ENCODE results near the gene ANKRD55.

ANKRD55 gene

GRCh38 chr5:56066931-56067450 is 166.1 kb downstream of the ANKRD55 start:
- no peaks in the 10 kb centered on the region for H3K4me1 ChIP-seq (ENCODE audit: insufficient read depth, low read length)
- no peak overlapping the region for H3K9ac ChIP-seq (ENCODE audit: low read length)
- H3K36me3 ChIP-seq (ENCODE audit: insufficient read depth, low read length): no peaks in the 10 kb centered on the region
- no peak overlapping the region for H3K27ac ChIP-seq (ENCODE audit: low read depth, low read length)
- no peaks in the 10 kb centered on the region for H3K9me3 ChIP-seq (ENCODE audit: low read length)
- H3K27me3 ChIP-seq (ENCODE audit: control insufficient read depth in 1 of 2, insufficient read depth in 2 of 2, low read length in 2 of 2): no peaks in the 10 kb centered on the region
- no peak overlapping the region for H3K4me3 ChIP-seq (ENCODE audit: low read depth in 1 of 2, low read length in 2 of 2)

- H3K9me3 ChIP-seq (ENCODE audit: low read length): no peaks in the 10 kb centered on the region
- no peaks in the 10 kb centered on the region for H3K27me3 ChIP-seq (ENCODE audit: control insufficient read depth in 1 of 2, insufficient read depth in 2 of 2, low read length in 2 of 2)
Observed at GRCh38 chr5:56064984-56065383, 168.1 kb downstream of the ANKRD55 start.

GRCh38 chr5:56060276-56061110 is 172.6 kb downstream of the ANKRD55 start:
- Histone ChIP-seq H3K9me3 (ENCODE audit: low read length) (no peaks in the 10 kb centered on the region), H3K36me3 (ENCODE audit: insufficient read depth, low read length) (no peaks in the 10 kb centered on the region), H3K4me3 (ENCODE audit: low read depth in 1 of 2, low read length in 2 of 2) (no peak overlapping the region), H3K9ac (ENCODE audit: low read length) (no peak overlapping the region), H3K4me1 (ENCODE audit: insufficient read depth, low read length) (peaks cover 7% of the 10 kb centered on the region), H3K27ac (ENCODE audit: low read depth, low read length) (no peak overlapping the region), H3K27me3 (ENCODE audit: control insufficient read depth in 1 of 2, insufficient read depth in 2 of 2, low read length in 2 of 2) (no peaks in the 10 kb centered on the region)

More at GRCh38 chr5:56064984-56065383, 168.1 kb downstream of the ANKRD55 start:
- Histone ChIP-seq H3K4me3 (ENCODE audit: low read depth in 1 of 2, low read length in 2 of 2) (no peak overlapping the region), H3K36me3 (ENCODE audit: insufficient read depth, low read length) (no peaks in the 10 kb centered on the region), H3K9ac (ENCODE audit: low read length) (no peak overlapping the region), H3K27ac (ENCODE audit: low read depth, low read length) (no peak overlapping the region), H3K4me1 (ENCODE audit: insufficient read depth, low read length) (no peaks in the 10 kb centered on the region)

- H3K4me3 ChIP-seq (ENCODE audit: low read depth in 1 of 2, low read length in 2 of 2): no peak overlapping the region
- H3K27ac ChIP-seq (ENCODE audit: low read depth, low read length): no peak overlapping the region
- H3K4me1 ChIP-seq (ENCODE audit: insufficient read depth, low read length): peaks cover 7% of the 10 kb centered on the region
- no peaks in the 10 kb centered on the region for H3K27me3 ChIP-seq (ENCODE audit: control insufficient read depth in 1 of 2, insufficient read depth in 2 of 2, low read length in 2 of 2)
- no peak overlapping the region for H3K9ac ChIP-seq (ENCODE audit: low read length)
- no peaks in the 10 kb centered on the region for H3K36me3 ChIP-seq (ENCODE audit: insufficient read depth, low read length)
- H3K9me3 ChIP-seq (ENCODE audit: low read length): no peaks in the 10 kb centered on the region
Observed at GRCh38 chr5:56059854-56060253, 173.3 kb downstream of the ANKRD55 start.

GRCh38 chr5:56056875-56057274 is 176.3 kb downstream of the ANKRD55 start:
- Histone ChIP-seq H3K36me3 (ENCODE audit: insufficient read depth, low read length) (no peaks in the 10 kb centered on the region), H3K4me1 (ENCODE audit: insufficient read depth, low read length) (peaks cover 7% of the 10 kb centered on the region), H3K4me3 (ENCODE audit: low read depth in 1 of 2, low read length in 2 of 2) (no peak overlapping the region), H3K27ac (ENCODE audit: low read depth, low read length) (no peak overlapping the region), H3K9ac (ENCODE audit: low read length) (no peak overlapping the region), H3K27me3 (ENCODE audit: control insufficient read depth in 1 of 2, insufficient read depth in 2 of 2, low read length in 2 of 2) (no peaks in the 10 kb centered on the region), H3K9me3 (ENCODE audit: low read length) (peaks cover 5% of the 10 kb centered on the region)

- H3K9me3 ChIP-seq (ENCODE audit: low read length): peaks cover 5% of the 10 kb centered on the region
- H3K36me3 ChIP-seq (ENCODE audit: insufficient read depth, low read length): no peaks in the 10 kb centered on the region
- H3K27ac ChIP-seq (ENCODE audit: low read depth, low read length): no peak overlapping the region
- H3K27me3 ChIP-seq (ENCODE audit: control insufficient read depth in 1 of 2, insufficient read depth in 2 of 2, low read length in 2 of 2): no peaks in the 10 kb centered on the region
- no peak overlapping the region for H3K9ac ChIP-seq (ENCODE audit: low read length)
- no peak overlapping the region for H3K4me3 ChIP-seq (ENCODE audit: low read depth in 1 of 2, low read length in 2 of 2)
- H3K4me1 ChIP-seq (ENCODE audit: insufficient read depth, low read length): peaks cover 7% of the 10 kb centered on the region
Observed at GRCh38 chr5:56055859-56056258, 177.3 kb downstream of the ANKRD55 start.

- Histone ChIP-seq H3K36me3 (ENCODE audit: insufficient read depth, low read length) (no peaks in the 10 kb centered on the region), H3K27ac (ENCODE audit: low read depth, low read length) (no peak overlapping the region), H3K9ac (ENCODE audit: low read length) (no peak overlapping the region), H3K9me3 (ENCODE audit: low read length) (peaks cover 5% of the 10 kb centered on the region), H3K4me1 (ENCODE audit: insufficient read depth, low read length) (peaks cover 10% of the 10 kb centered on the region), H3K4me3 (ENCODE audit: low read depth in 1 of 2, low read length in 2 of 2) (no peak overlapping the region), H3K27me3 (ENCODE audit: control insufficient read depth in 1 of 2, insufficient read depth in 2 of 2, low read length in 2 of 2) (no peaks in the 10 kb centered on the region)
Observed at GRCh38 chr5:56055287-56055686, 177.8 kb downstream of the ANKRD55 start.

GRCh38 chr5:56054666-56055065 is 178.5 kb downstream of the ANKRD55 start:
- H3K36me3 ChIP-seq (ENCODE audit: insufficient read depth, low read length): no peaks in the 10 kb centered on the region
- H3K9me3 ChIP-seq (ENCODE audit: low read length): peaks cover 5% of the 10 kb centered on the region
- peaks cover 13% of the 10 kb centered on the region for H3K4me1 ChIP-seq (ENCODE audit: insufficient read depth, low read length)
- no peak overlapping the region for H3K9ac ChIP-seq (ENCODE audit: low read length)
- no peak overlapping the region for H3K27ac ChIP-seq (ENCODE audit: low read depth, low read length)
- no peak overlapping the region for H3K4me3 ChIP-seq (ENCODE audit: low read depth in 1 of 2, low read length in 2 of 2)
- H3K27me3 ChIP-seq (ENCODE audit: control insufficient read depth in 1 of 2, insufficient read depth in 2 of 2, low read length in 2 of 2): no peaks in the 10 kb centered on the region

GRCh38 chr5:56053363-56053762 is 179.8 kb downstream of the ANKRD55 start:
- H3K9me3 ChIP-seq (ENCODE audit: low read length): peaks cover 5% of the 10 kb centered on the region
- no peaks in the 10 kb centered on the region for H3K36me3 ChIP-seq (ENCODE audit: insufficient read depth, low read length)
- no peak overlapping the region for H3K9ac ChIP-seq (ENCODE audit: low read length)
- no peaks in the 10 kb centered on the region for H3K27me3 ChIP-seq (ENCODE audit: control insufficient read depth in 1 of 2, insufficient read depth in 2 of 2, low read length in 2 of 2)
- no peak overlapping the region for H3K4me3 ChIP-seq (ENCODE audit: low read depth in 1 of 2, low read length in 2 of 2)
- no peak overlapping the region for H3K27ac ChIP-seq (ENCODE audit: low read depth, low read length)
- H3K4me1 ChIP-seq (ENCODE audit: insufficient read depth, low read length): peaks cover 6% of the 10 kb centered on the region

- no peaks in the 10 kb centered on the region for H3K27me3 ChIP-seq (ENCODE audit: control insufficient read depth in 1 of 2, insufficient read depth in 2 of 2, low read length in 2 of 2)
- peaks cover 5% of the 10 kb centered on the region for H3K9me3 ChIP-seq (ENCODE audit: low read length)
- no peak overlapping the region for H3K27ac ChIP-seq (ENCODE audit: low read depth, low read length)
- no peak overlapping the region for H3K4me3 ChIP-seq (ENCODE audit: low read depth in 1 of 2, low read length in 2 of 2)
- H3K4me1 ChIP-seq (ENCODE audit: insufficient read depth, low read length): peaks cover 6% of the 10 kb centered on the region
- H3K36me3 ChIP-seq (ENCODE audit: insufficient read depth, low read length): no peaks in the 10 kb centered on the region
- no peak overlapping the region for H3K9ac ChIP-seq (ENCODE audit: low read length)
Observed at GRCh38 chr5:56052735-56053134, 180.4 kb downstream of the ANKRD55 start.

GRCh38 chr5:56050551-56051255 is 182.4 kb downstream of the ANKRD55 start:
- H3K4me1 ChIP-seq (ENCODE audit: insufficient read depth, low read length): peaks cover 6% of the 10 kb centered on the region
- no peak overlapping the region for H3K4me3 ChIP-seq (ENCODE audit: low read depth in 1 of 2, low read length in 2 of 2)
- no peaks in the 10 kb centered on the region for H3K27me3 ChIP-seq (ENCODE audit: control insufficient read depth in 1 of 2, insufficient read depth in 2 of 2, low read length in 2 of 2)
- no peak overlapping the region for H3K9ac ChIP-seq (ENCODE audit: low read length)
- H3K27ac ChIP-seq (ENCODE audit: low read depth, low read length): no peak overlapping the region
- peaks cover 5% of the 10 kb centered on the region for H3K9me3 ChIP-seq (ENCODE audit: low read length)
- H3K36me3 ChIP-seq (ENCODE audit: insufficient read depth, low read length): no peaks in the 10 kb centered on the region

All from muscle layer of colon (tissue), 2 donors.